SK-N-SH treated with all-trans-retinoic acid at 6 μM for 48 hours (cell line): Measurements from ENCODE around the gene SETD1A.

Experiments
- ATAC-seq: fragments of 200-7000 bp; cut with Tn5 transposase; 3 replicates; pipeline ENCODE4 v1.9.1; 2020; ENCODE audit warnings: mild to moderate bottlenecking, moderate library complexity
- ARNTL ChIP-seq: fragments of 450-650 bp; formaldehyde crosslinking; IDR thresholded peaks from 2 replicates; pipeline ENCODE4 v1.5.0; 2020; ENCODE audit warnings: low read depth, mild to moderate bottlenecking, moderate library complexity, borderline replicate concordance
- BACH2 ChIP-seq: fragments of 250-450 bp; sonication (Bioruptor Pico); IDR thresholded peaks from 2 replicates; pipeline ENCODE4 v1.9.0; 2021; ENCODE audit warnings: mild to moderate bottlenecking, borderline replicate concordance
- GLIS3 ChIP-seq: fragments of 250-450 bp; sonication (Bioruptor Pico); IDR thresholded peaks from 2 replicates; pipeline ENCODE4 v1.5.0; 2020; ENCODE audit warnings: mild to moderate bottlenecking, moderate library complexity
- ISL1 ChIP-seq: fragments of 250-450 bp; sonication (Bioruptor Pico); IDR thresholded peaks from 2 replicates; pipeline ENCODE4 v2.1.2; 2022; ENCODE audit warnings: mild to moderate bottlenecking, moderate library complexity
- OSR1 ChIP-seq: fragments of 250-450 bp; sonication (Bioruptor Pico); IDR thresholded peaks from 2 replicates; pipeline ENCODE4 v1.8.0; 2022; ENCODE audit warnings: moderate library complexity, mild to moderate bottlenecking, inconsistent platforms
- PPARA ChIP-seq: fragments of 250-450 bp; sonication (Bioruptor Pico); IDR thresholded peaks from 2 replicates; pipeline ENCODE4 v1.5.0; 2020; ENCODE audit warnings: mild to moderate bottlenecking, borderline replicate concordance
- RARB ChIP-seq: fragments of 250-450 bp; sonication (Bioruptor Pico); IDR thresholded peaks from 2 replicates; pipeline ENCODE4 v1.8.0; 2021; ENCODE audit warnings: mild to moderate bottlenecking, moderate library complexity
- SNAI2 ChIP-seq: fragments of 250-450 bp; sonication (Bioruptor Pico); IDR thresholded peaks from 2 replicates; pipeline ENCODE4 v1.5.0; 2020; ENCODE audit warnings: mild to moderate bottlenecking, moderate library complexity
- TCF4 ChIP-seq: fragments of 250-450 bp; sonication (Bioruptor Pico); IDR thresholded peaks from 2 replicates; pipeline ENCODE4 v1.8.0; 2021; ENCODE audit warnings: mild to moderate bottlenecking, moderate library complexity, borderline replicate concordance
- TOX ChIP-seq: fragments of 250-450 bp; sonication (Bioruptor Pico); IDR thresholded peaks from 2 replicates; pipeline ENCODE4 v1.8.0; 2021; ENCODE audit warnings: mild to moderate bottlenecking, moderate library complexity, borderline replicate concordance
- ZC3H10 ChIP-seq: fragments of 250-450 bp; sonication (Bioruptor Pico); IDR thresholded peaks from 2 replicates; pipeline ENCODE4 v1.5.1; 2021; ENCODE audit warnings: mild to moderate bottlenecking, moderate library complexity
- ZFP30 ChIP-seq: fragments of 450-650 bp; formaldehyde crosslinking; IDR thresholded peaks from 2 replicates; pipeline ENCODE4 v1.5.0; 2022; ENCODE audit warnings: mild to moderate bottlenecking, moderate library complexity
- ZNF565 ChIP-seq: fragments of 450-650 bp; formaldehyde crosslinking; conservative IDR thresholded peaks from 2 replicates; pipeline ENCODE4 v1.5.0; 2020; ENCODE audit warnings: low read depth, mild to moderate bottlenecking, moderate library complexity
- TF ChIP-seq, protein P1 (sequence below): fragments of 250-450 bp; sonication (Bioruptor Pico); IDR thresholded peaks from 2 replicates; pipeline ENCODE4 v1.8.0; 2020; ENCODE audit warnings: mild to moderate bottlenecking, moderate library complexity, borderline replicate concordance
- TF ChIP-seq, protein P2 (sequence below): fragments of 250-450 bp; sonication (Bioruptor Pico); IDR thresholded peaks from 2 replicates; pipeline ENCODE4 v1.5.1; 2020; ENCODE audit warnings: low read depth, mild to moderate bottlenecking, moderate library complexity
- TF ChIP-seq, protein P3 (sequence below): fragments of 250-450 bp; sonication (Bioruptor Pico); IDR thresholded peaks from 2 replicates; pipeline ENCODE4 v1.5.0; 2020; ENCODE audit warnings: mild to moderate bottlenecking, moderate library complexity
- TF ChIP-seq, protein P4 (sequence below): fragments of 250-450 bp; sonication (Bioruptor Pico); IDR thresholded peaks from 2 replicates; pipeline ENCODE4 v1.5.1; 2021; ENCODE audit warnings: mild to moderate bottlenecking, moderate library complexity

Gene SETD1A

DNA sequence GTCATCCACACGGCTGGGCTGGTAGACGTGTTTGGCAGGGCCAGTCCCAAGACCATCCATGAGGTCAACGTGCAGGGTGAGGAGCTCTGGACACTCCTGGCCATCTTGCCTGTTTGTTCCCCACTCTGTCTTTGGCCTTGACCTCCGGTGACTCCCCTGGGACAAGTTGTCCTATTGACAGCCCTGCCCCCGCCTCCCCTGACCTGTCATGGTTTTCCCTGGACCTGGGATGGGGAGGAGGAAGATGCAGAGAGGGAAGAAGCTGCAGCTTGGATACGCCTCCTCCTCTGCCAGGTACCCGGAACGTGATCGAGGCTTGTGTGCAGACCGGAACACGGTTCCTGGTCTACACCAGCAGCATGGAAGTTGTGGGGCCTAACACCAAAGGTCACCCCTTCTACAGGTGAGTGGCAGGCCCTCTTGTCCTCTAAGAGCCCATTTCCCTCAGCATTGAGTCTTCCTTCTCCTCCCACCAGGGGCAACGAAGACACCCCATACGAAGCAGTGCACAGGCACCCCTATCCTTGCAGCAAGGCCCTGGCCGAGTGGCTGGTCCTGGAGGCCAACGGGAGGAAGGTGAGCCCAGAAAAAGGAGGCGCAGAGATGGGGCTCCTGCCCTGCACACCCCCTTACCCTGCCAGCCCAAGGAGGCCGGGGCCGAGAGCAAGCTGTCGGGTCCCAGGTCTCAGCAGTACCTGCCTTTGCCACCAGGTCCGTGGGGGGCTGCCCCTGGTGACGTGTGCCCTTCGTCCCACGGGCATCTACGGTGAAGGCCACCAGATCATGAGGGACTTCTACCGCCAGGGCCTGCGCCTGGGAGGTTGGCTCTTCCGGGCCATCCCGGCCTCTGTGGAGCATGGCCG is 28.8 kb downstream of the SETD1A start (continued):
- TF ChIP-seq, protein P1, sequence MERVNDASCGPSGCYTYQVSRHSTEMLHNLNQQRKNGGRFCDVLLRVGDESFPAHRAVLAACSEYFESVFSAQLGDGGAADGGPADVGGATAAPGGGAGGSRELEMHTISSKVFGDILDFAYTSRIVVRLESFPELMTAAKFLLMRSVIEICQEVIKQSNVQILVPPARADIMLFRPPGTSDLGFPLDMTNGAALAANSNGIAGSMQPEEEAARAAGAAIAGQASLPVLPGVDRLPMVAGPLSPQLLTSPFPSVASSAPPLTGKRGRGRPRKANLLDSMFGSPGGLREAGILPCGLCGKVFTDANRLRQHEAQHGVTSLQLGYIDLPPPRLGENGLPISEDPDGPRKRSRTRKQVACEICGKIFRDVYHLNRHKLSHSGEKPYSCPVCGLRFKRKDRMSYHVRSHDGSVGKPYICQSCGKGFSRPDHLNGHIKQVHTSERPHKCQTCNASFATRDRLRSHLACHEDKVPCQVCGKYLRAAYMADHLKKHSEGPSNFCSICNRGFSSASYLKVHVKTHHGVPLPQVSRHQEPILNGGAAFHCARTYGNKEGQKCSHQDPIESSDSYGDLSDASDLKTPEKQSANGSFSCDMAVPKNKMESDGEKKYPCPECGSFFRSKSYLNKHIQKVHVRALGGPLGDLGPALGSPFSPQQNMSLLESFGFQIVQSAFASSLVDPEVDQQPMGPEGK, result no peak
- TF ChIP-seq GLIS3 (CRISPR knock-in tag) (no peak), TCF4 (CRISPR knock-in tag) (no peak), TOX (CRISPR knock-in tag) (no peak)
- TF ChIP-seq, all 23 proteins: peak for 0

DNA sequence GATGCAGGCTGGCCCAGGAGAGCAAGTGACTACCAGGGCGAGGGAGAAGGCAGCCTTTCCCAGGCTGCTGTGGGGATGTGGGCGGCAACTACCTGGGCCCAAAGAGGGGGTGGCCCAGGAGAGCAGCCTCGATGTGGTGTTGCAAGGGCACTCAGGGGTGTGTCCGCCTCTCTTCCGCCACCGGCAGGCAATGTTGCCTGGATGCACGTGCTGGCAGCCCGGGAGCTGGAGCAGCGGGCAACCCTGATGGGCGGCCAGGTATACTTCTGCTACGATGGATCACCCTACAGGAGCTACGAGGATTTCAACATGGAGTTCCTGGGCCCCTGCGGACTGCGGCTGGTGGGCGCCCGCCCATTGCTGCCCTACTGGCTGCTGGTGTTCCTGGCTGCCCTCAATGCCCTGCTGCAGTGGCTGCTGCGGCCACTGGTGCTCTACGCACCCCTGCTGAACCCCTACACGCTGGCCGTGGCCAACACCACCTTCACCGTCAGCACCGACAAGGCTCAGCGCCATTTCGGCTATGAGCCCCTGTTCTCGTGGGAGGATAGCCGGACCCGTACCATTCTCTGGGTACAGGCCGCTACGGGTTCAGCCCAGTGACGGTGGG is 30.1 kb downstream of the SETD1A start:
- no peak for TF ChIP-seq BACH2 (CRISPR knock-in tag)
- no peak for TF ChIP-seq OSR1 (CRISPR knock-in tag)
- no peak for ATAC-seq

DNA sequence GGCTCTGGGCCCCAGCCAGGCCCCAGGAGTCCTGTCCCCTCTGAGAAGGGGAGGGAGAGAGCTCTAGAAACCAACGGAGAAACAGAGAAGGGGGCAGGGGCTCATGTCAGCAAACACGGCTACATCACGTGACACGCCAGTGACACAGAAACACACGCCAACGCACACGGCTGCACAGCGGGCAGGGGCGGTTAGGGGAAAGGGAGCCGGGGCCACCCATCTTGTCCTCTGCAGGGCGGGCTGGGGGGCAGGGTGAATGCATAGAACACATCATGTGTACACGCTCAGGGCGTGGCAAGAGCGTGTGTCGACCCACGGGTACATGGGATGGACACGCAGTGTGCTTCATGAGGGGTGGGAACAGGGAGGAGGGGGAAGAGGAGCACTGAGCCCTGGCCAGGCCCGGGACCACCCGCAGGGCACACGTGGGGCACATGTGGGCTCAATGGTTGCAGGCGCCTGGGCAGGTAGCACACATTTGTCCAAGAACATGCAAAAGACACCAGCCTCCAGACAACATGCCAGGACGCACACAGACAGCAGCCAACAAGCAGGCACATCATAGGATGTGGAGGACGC is 32.0 kb downstream of the SETD1A start:
- no peak for ATAC-seq
- no peak for TF ChIP-seq OSR1 (CRISPR knock-in tag)
- no peak for TF ChIP-seq TCF4 (CRISPR knock-in tag)
- no peak for TF ChIP-seq PPARA (CRISPR knock-in tag)
- TF ChIP-seq, protein P1, result no peak
- TF ChIP-seq ZNF565 (CRISPR knock-in tag), result no peak
- no peak for TF ChIP-seq ZC3H10 (CRISPR knock-in tag)
- TF ChIP-seq, protein P2, sequence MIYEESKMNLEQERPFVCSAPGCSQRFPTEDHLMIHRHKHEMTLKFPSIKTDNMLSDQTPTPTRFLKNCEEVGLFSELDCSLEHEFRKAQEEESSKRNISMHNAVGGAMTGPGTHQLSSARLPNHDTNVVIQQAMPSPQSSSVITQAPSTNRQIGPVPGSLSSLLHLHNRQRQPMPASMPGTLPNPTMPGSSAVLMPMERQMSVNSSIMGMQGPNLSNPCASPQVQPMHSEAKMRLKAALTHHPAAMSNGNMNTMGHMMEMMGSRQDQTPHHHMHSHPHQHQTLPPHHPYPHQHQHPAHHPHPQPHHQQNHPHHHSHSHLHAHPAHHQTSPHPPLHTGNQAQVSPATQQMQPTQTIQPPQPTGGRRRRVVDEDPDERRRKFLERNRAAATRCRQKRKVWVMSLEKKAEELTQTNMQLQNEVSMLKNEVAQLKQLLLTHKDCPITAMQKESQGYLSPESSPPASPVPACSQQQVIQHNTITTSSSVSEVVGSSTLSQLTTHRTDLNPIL (CRISPR knock-in tag), result no peak
- no peak for TF ChIP-seq ZFP30 (CRISPR knock-in tag)
- TF ChIP-seq GLIS3 (CRISPR knock-in tag), result no peak
- TF ChIP-seq, protein P3, sequence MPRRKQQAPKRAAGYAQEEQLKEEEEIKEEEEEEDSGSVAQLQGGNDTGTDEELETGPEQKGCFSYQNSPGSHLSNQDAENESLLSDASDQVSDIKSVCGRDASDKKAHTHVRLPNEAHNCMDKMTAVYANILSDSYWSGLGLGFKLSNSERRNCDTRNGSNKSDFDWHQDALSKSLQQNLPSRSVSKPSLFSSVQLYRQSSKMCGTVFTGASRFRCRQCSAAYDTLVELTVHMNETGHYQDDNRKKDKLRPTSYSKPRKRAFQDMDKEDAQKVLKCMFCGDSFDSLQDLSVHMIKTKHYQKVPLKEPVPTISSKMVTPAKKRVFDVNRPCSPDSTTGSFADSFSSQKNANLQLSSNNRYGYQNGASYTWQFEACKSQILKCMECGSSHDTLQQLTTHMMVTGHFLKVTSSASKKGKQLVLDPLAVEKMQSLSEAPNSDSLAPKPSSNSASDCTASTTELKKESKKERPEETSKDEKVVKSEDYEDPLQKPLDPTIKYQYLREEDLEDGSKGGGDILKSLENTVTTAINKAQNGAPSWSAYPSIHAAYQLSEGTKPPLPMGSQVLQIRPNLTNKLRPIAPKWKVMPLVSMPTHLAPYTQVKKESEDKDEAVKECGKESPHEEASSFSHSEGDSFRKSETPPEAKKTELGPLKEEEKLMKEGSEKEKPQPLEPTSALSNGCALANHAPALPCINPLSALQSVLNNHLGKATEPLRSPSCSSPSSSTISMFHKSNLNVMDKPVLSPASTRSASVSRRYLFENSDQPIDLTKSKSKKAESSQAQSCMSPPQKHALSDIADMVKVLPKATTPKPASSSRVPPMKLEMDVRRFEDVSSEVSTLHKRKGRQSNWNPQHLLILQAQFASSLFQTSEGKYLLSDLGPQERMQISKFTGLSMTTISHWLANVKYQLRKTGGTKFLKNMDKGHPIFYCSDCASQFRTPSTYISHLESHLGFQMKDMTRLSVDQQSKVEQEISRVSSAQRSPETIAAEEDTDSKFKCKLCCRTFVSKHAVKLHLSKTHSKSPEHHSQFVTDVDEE (CRISPR knock-in tag), result no peak
- TF ChIP-seq ARNTL (CRISPR knock-in tag), result no peak
- TF ChIP-seq, protein P4, sequence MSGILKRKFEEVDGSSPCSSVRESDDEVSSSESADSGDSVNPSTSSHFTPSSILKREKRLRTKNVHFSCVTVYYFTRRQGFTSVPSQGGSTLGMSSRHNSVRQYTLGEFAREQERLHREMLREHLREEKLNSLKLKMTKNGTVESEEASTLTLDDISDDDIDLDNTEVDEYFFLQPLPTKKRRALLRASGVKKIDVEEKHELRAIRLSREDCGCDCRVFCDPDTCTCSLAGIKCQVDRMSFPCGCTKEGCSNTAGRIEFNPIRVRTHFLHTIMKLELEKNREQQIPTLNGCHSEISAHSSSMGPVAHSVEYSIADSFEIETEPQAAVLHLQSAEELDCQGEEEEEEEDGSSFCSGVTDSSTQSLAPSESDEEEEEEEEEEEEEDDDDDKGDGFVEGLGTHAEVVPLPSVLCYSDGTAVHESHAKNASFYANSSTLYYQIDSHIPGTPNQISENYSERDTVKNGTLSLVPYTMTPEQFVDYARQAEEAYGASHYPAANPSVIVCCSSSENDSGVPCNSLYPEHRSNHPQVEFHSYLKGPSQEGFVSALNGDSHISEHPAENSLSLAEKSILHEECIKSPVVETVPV (CRISPR knock-in tag), result no peak
- TF ChIP-seq SNAI2, result no peak
- TF ChIP-seq RARB (CRISPR knock-in tag), result no peak
- no peak for TF ChIP-seq BACH2 (CRISPR knock-in tag)
- no peak for TF ChIP-seq ISL1 (CRISPR knock-in tag)
